ENCODE results near the gene WDR26.

GRCh38 chr1:224432146-224432545 is 2.5 kb downstream of the WDR26 start:
- TF ChIP-seq RCOR1 (IDR thresholded peaks at IDR 0.05; ENCODE audit: insufficient replicate concordance, low read length) (no peak), POLR2A (IDR thresholded peaks at IDR 0.05; ENCODE audit: low read depth, low read length) (no peak), USF2 (IDR thresholded peaks at IDR 0.05; ENCODE audit: low read depth, low read length) (no peak), RAD21 (IDR thresholded peaks at IDR 0.05; ENCODE audit: low read length) (no peak), RFX5 (IDR thresholded peaks at IDR 0.05; ENCODE audit: low read depth, low read length) (no peak), MAFK (IDR thresholded peaks at IDR 0.05; ENCODE audit: low read depth, low read length) (no peak), MAZ (IDR thresholded peaks at IDR 0.05; ENCODE audit: borderline replicate concordance, low read depth, low read length) (no peak), CEBPB (IDR thresholded peaks at IDR 0.05; ENCODE audit: low read depth, low read length) (no peak), MXI1 (IDR thresholded peaks at IDR 0.05; ENCODE audit: borderline replicate concordance, low read depth, low read length) (no peak)
- TF ChIP-seq, protein P1, sequence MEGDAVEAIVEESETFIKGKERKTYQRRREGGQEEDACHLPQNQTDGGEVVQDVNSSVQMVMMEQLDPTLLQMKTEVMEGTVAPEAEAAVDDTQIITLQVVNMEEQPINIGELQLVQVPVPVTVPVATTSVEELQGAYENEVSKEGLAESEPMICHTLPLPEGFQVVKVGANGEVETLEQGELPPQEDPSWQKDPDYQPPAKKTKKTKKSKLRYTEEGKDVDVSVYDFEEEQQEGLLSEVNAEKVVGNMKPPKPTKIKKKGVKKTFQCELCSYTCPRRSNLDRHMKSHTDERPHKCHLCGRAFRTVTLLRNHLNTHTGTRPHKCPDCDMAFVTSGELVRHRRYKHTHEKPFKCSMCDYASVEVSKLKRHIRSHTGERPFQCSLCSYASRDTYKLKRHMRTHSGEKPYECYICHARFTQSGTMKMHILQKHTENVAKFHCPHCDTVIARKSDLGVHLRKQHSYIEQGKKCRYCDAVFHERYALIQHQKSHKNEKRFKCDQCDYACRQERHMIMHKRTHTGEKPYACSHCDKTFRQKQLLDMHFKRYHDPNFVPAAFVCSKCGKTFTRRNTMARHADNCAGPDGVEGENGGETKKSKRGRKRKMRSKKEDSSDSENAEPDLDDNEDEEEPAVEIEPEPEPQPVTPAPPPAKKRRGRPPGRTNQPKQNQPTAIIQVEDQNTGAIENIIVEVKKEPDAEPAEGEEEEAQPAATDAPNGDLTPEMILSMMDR (conservative IDR thresholded peaks at IDR 0.05; ENCODE audit: low read depth, low read length), result no peak
